KMS-11 (cell line): ENCODE measurements around the gene THNSL1.

Experiments
- H2AFZ ChIP-seq: fragments of 200-600 bp; sonication (generic); 2 replicates; pipeline ENCODE4 v1.6.1; 2016; ENCODE audit warnings: antibody characterized with exemption, mixed run types, low read depth
- H3K27ac ChIP-seq: fragments of 200-600 bp; sonication (generic); 2 replicates; pipeline ENCODE4 v1.6.1; 2016; ENCODE audit warnings: mild to moderate bottlenecking, mixed run types
- H3K27me3 ChIP-seq: fragments of 200-600 bp; sonication (generic); 2 replicates; pipeline ENCODE4 v1.6.1; 2017; ENCODE audit warnings: mild to moderate bottlenecking, low read depth, mixed run types, moderate library complexity; ENCODE audit not compliant: insufficient read depth
- H3K36me3 ChIP-seq: fragments of 200-600 bp; sonication (generic); 2 replicates; pipeline ENCODE4 v1.6.1; 2017; ENCODE audit warnings: mild to moderate bottlenecking, mixed run types; ENCODE audit not compliant: insufficient read depth
- H3K4me1 ChIP-seq: fragments of 200-600 bp; sonication (generic); 2 replicates; pipeline ENCODE4 v1.6.1; 2016; ENCODE audit warnings: mild to moderate bottlenecking, low read depth, mixed run types; ENCODE audit not compliant: poor library complexity, severe bottlenecking
- H3K4me2 ChIP-seq: fragments of 200-600 bp; sonication (generic); 2 replicates; pipeline ENCODE4 v1.7.0; 2016; ENCODE audit warnings: mild to moderate bottlenecking, mixed run types
- H3K4me3 ChIP-seq: fragments of 200-600 bp; sonication (generic); IDR thresholded peaks from 2 replicates; pipeline ENCODE4 v1.6.1; 2017; ENCODE audit warnings: low read depth, low read length, mixed read lengths; ENCODE audit not compliant: insufficient read depth
- H3K79me2 ChIP-seq: fragments of 200-600 bp; sonication (generic); 2 replicates; pipeline ENCODE4 v1.6.1; 2016; ENCODE audit warnings: low read depth, mixed run types; ENCODE audit not compliant: insufficient read depth
- H3K9ac ChIP-seq: fragments of 200-600 bp; sonication (generic); 2 replicates; pipeline ENCODE4 v1.6.1; 2016; ENCODE audit warnings: mild to moderate bottlenecking, mixed run types
- H4K20me1 ChIP-seq: fragments of 200-600 bp; sonication (generic); 2 replicates; pipeline ENCODE4 v1.6.1; 2016; ENCODE audit warnings: mild to moderate bottlenecking, mixed run types; ENCODE audit not compliant: insufficient read depth
- CTCF ChIP-seq: fragments of 200-600 bp; sonication (generic); conservative IDR thresholded peaks from 2 replicates; pipeline ENCODE4 v1.6.1; 2017; ENCODE audit warnings: low read depth, mild to moderate bottlenecking, antibody characterized with exemption, low read length, moderate library complexity, mixed read lengths

Gene THNSL1

DNA sequence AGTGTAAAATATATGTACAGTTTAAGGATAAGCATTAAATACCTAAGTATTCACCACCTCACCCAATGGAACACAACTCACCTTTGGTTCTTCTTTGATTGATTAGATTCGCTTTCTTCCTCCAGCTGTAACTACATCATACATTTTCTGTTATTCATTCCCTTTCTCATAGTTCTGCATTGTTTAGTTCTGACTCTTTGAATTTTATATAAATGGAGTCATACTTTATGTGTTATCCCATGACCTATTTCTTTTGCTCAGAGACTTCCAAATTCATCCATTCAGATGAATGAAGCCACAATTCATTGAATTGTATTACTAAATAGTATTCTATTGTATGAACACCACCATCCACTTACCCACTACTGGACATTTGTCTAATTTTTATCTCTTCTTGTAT lies 12.3 kb downstream of the THNSL1 start:
- no peaks in the 10 kb centered on the region for H4K20me1 ChIP-seq
- H3K27ac ChIP-seq = no peak overlapping the region
- no peak overlapping the region for H3K4me2 ChIP-seq
- H3K27me3 ChIP-seq = no peaks in the 10 kb centered on the region
- H3K4me3 ChIP-seq = no peak overlapping the region
- no peaks in the 10 kb centered on the region for H3K79me2 ChIP-seq
- peaks cover 6% of the 10 kb centered on the region for H3K4me1 ChIP-seq
- no peaks in the 10 kb centered on the region for H3K36me3 ChIP-seq
- no peak for TF ChIP-seq CTCF
- H2AFZ ChIP-seq = no peak overlapping the region
- H3K9ac ChIP-seq = no peak overlapping the region

GRCh38 chr10:25029519-25029918 lies 13.1 kb downstream of the THNSL1 start:
- no peaks in the 10 kb centered on the region for H4K20me1 ChIP-seq
- no peak overlapping the region for H3K27ac ChIP-seq
- no peak overlapping the region for H3K4me3 ChIP-seq
- H3K27me3 ChIP-seq = no peaks in the 10 kb centered on the region
- no peaks in the 10 kb centered on the region for H3K79me2 ChIP-seq
- H2AFZ ChIP-seq = no peak overlapping the region
- TF ChIP-seq CTCF = no peak
- peaks cover 6% of the 10 kb centered on the region for H3K4me1 ChIP-seq
- H3K36me3 ChIP-seq = no peaks in the 10 kb centered on the region
- H3K9ac ChIP-seq = no peak overlapping the region
- no peak overlapping the region for H3K4me2 ChIP-seq

GRCh38 chr10:25036381-25036780 lies 20.0 kb downstream of the THNSL1 start:
- Histone ChIP-seq H3K36me3 (no peaks in the 10 kb centered on the region), H2AFZ (no peak overlapping the region), H3K79me2 (no peaks in the 10 kb centered on the region), H3K27me3 (no peaks in the 10 kb centered on the region), H3K4me1 (no peaks in the 10 kb centered on the region), H3K4me2 (no peak overlapping the region), H4K20me1 (no peaks in the 10 kb centered on the region), H3K4me3 (no peak overlapping the region), H3K9ac (no peak overlapping the region), H3K27ac (no peak overlapping the region)
- no peak for TF ChIP-seq CTCF

DNA sequence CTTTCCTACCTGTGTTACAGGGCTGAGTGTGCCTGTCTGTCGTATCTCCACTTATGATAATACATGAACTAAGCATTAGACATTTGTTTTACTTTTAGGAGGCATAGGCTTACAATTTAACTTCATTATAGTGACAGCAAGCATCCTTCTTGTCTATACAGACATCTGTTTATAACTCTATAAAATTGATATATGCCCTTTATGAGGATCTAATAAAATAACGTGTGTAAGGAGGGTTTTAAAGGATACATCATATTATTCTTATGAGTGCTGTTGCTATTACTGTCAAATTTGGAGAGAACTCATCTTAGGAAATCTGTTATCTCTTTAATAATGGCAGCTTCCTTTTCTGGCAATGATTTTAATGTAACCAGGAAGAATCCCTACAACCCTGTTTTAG lies 21.9 kb downstream of the THNSL1 start:
- no peak for TF ChIP-seq CTCF
- no peaks in the 10 kb centered on the region for H3K27me3 ChIP-seq
- no peak overlapping the region for H3K27ac ChIP-seq

GRCh38 chr10:25039531-25039930 lies 23.1 kb downstream of the THNSL1 start:
- Histone ChIP-seq H2AFZ (no peak overlapping the region), H3K9ac (no peak overlapping the region), H3K36me3 (no peaks in the 10 kb centered on the region), H3K27me3 (no peaks in the 10 kb centered on the region), H3K4me2 (no peak overlapping the region), H3K27ac (no peak overlapping the region), H3K4me1 (no peaks in the 10 kb centered on the region), H3K4me3 (no peak overlapping the region), H4K20me1 (no peaks in the 10 kb centered on the region), H3K79me2 (no peaks in the 10 kb centered on the region)
- no peak for TF ChIP-seq CTCF

More for the DNA sequence above, 21.9 kb downstream of the THNSL1 start:
- Histone ChIP-seq H3K36me3 (no peaks in the 10 kb centered on the region), H3K4me3 (no peak overlapping the region), H3K4me1 (no peaks in the 10 kb centered on the region), H2AFZ (no peak overlapping the region), H3K9ac (no peak overlapping the region), H3K79me2 (no peaks in the 10 kb centered on the region), H4K20me1 (no peaks in the 10 kb centered on the region), H3K4me2 (no peak overlapping the region)
